Keratinocyte (primary cell): ENCODE measurements around the gene FBXO45. TPM values are rescaled to one million over a fixed set of nuclear protein-coding genes. Genes with fewer than 3 reads are reported as not detected.

Experiments
- DNase-seq: peaks from one replicate; pipeline ENCODE4 v3.0.0-alpha.2; 2011; ENCODE audit warnings: low read depth, missing footprints, low spot score
- FAIRE-seq: peaks from 2 replicates; lab custom pipeline; 2011; peaks lifted over from hg19 to GRCh38; lab: Jason Lieb, UNC
- H2AFZ ChIP-seq: 2 replicates; pipeline ENCODE4 v1.6.0; 2012; ENCODE audit warnings: low read length, control low read depth, inconsistent platforms; ENCODE audit not compliant: control insufficient read depth
- H3K27ac ChIP-seq: 2 replicates; pipeline ENCODE4 v1.5.1; 2011; ENCODE audit warnings: low read length; ENCODE audit not compliant: control insufficient read depth, insufficient read depth
- H3K27me3 ChIP-seq: 3 replicates; pipeline ENCODE4 v1.6.0; 2011; ENCODE audit warnings: low read length; ENCODE audit not compliant: control insufficient read depth, insufficient read depth; ENCODE audit errors: extremely low read depth
- H3K36me3 ChIP-seq, 2 experiments: 2 replicates in 1 of 2; 3 replicates in 1 of 2; pipeline ENCODE4 v1.5.1; 2011; ENCODE audit warnings: low read length in 2 of 2, mild to moderate bottlenecking in 1 of 2; ENCODE audit not compliant: control insufficient read depth in 2 of 2, insufficient read depth in 2 of 2; ENCODE audit errors: extremely low read depth in 1 of 2
- H3K4me1 ChIP-seq: 3 replicates; pipeline ENCODE4 v1.5.1; 2011; ENCODE audit warnings: low read length; ENCODE audit not compliant: control insufficient read depth, insufficient read depth; ENCODE audit errors: extremely low read depth
- H3K4me2 ChIP-seq: 3 replicates; pipeline ENCODE4 v1.6.0; 2011; ENCODE audit warnings: low read depth, low read length; ENCODE audit not compliant: control insufficient read depth, insufficient read depth; ENCODE audit errors: extremely low read depth
- H3K4me3 ChIP-seq, 3 experiments: fragments of 200-600 bp in 1 of 3; sonication (generic) in 1 of 3; 2 replicates in 2 of 3; 3 replicates in 1 of 3; pipeline ENCODE4 v1.5.1; 2011 to 2016; ENCODE audit warnings: low read length in 3 of 3, mild to moderate bottlenecking in 3 of 3, control low read depth in 2 of 3, inconsistent platforms in 1 of 3, low read depth in 1 of 3, mixed read lengths in 1 of 3, mixed run types in 1 of 3, moderate library complexity in 1 of 3; ENCODE audit not compliant: control insufficient read depth in 2 of 3, insufficient read depth in 2 of 3; ENCODE audit errors: extremely low read depth in 1 of 3
- H3K79me2 ChIP-seq: 2 replicates; pipeline ENCODE4 v1.6.0; 2012; ENCODE audit warnings: low read length; ENCODE audit not compliant: control insufficient read depth, insufficient read depth
- H3K9ac ChIP-seq: 3 replicates; pipeline ENCODE4 v1.6.0; 2011; ENCODE audit warnings: low read length; ENCODE audit not compliant: control insufficient read depth, insufficient read depth; ENCODE audit errors: extremely low read depth
- H3K9me1 ChIP-seq: 3 replicates; pipeline ENCODE4 v1.6.0; 2011; ENCODE audit warnings: low read length; ENCODE audit not compliant: control insufficient read depth, insufficient read depth; ENCODE audit errors: extremely low read depth
- H3K9me3 ChIP-seq: 2 replicates; pipeline ENCODE4 v1.5.1; 2012; ENCODE audit warnings: low read depth, low read length; ENCODE audit not compliant: control insufficient read depth
- H4K20me1 ChIP-seq: 3 replicates; pipeline ENCODE4 v1.6.0; 2011; ENCODE audit warnings: low read length; ENCODE audit not compliant: control insufficient read depth, insufficient read depth; ENCODE audit errors: extremely low read depth
- CTCF ChIP-seq, 3 experiments: IDR thresholded peaks in 1 of 3; conservative IDR thresholded peaks in 1 of 3; optimal IDR thresholded peaks in 1 of 3; 2 replicates in 2 of 3; 3 replicates in 1 of 3; pipeline versions ENCODE3 to v1.5.1; 2011; ENCODE audit warnings: low read length in 3 of 3, mild to moderate bottlenecking in 3 of 3, moderate library complexity in 2 of 3, control low read depth in 1 of 3, inconsistent platforms in 1 of 3; ENCODE audit not compliant: insufficient read depth in 2 of 3; ENCODE audit errors: extremely low read depth in 1 of 3
- EZH2 ChIP-seq: IDR thresholded peaks from one replicate; pipeline ENCODE4 v1.6.1; 2012; ENCODE audit warnings: inconsistent platforms, mild to moderate bottlenecking, low read length, moderate library complexity
- dilution Hi-C: fragments of 300-500 bp; cut with MboI; formaldehyde crosslinking; loops from one replicate; pipeline ENCODE4 v1.7.0; 2020; ENCODE audit warnings: low sequenced_read_pairs; ENCODE audit not compliant: extremely low pct_ligation_motif_present
- polyA plus RNA-seq, 5 experiments: library from polyadenylated mRNA; depleted of rRNA in 3 of 5; stranded (reverse) in 3 of 5; stranded (forward) in 1 of 5; unstranded in 1 of 5; fragments of >200 nt; gene quantifications; 1 replicate in 1 of 5; 2 replicates in 3 of 5; 3 replicates in 1 of 5; pipeline versions ENCODE4 v1.2.1 to v1.2.3, GENCODE V29; 2011 to 2012; ENCODE audit warnings: missing spikeins in 2 of 5, low read depth in 1 of 5, low replicate concordance in 1 of 5

The FBXO45 gene
- polyA plus RNA-seq, 1 donor (not counting 4 experiments of a cell fraction or from before 2014, with no cell fraction given), result 17.9 TPM

GRCh38 chr3:196552253-196552652, 16.2 kb upstream of the FBXO45 start:
- H3K4me3 ChIP-seq, result no peak overlapping the region
- dilution Hi-C loops, result no loop called here
- H3K79me2 ChIP-seq, result no peaks in the 10 kb centered on the region
- TF ChIP-seq CTCF (optimal IDR thresholded peaks at IDR 0.05 in 1 of 3, IDR thresholded peaks at IDR 0.05 in 1 of 3, conservative IDR thresholded peaks at IDR 0.05 in 1 of 3; ENCODE audit: extremely low read depth in 1 of 3, insufficient read depth in 2 of 3, low read length in 3 of 3), result no peak
- H3K9ac ChIP-seq, result no peak overlapping the region
- no peak for FAIRE-seq
- H3K27me3 ChIP-seq, result no peaks in the 10 kb centered on the region
- peaks cover 0 to 4% of the 10 kb centered on the region in 2 experiments for H3K36me3 ChIP-seq
- H3K9me1 ChIP-seq, result no peaks in the 10 kb centered on the region
- no peak overlapping the region for H3K4me2 ChIP-seq
- no peak for DNase-seq
- no peaks in the 10 kb centered on the region for H4K20me1 ChIP-seq
- H2AFZ ChIP-seq, result no peak overlapping the region
- no peaks in the 10 kb centered on the region for H3K4me1 ChIP-seq
- no peak overlapping the region for H3K27ac ChIP-seq
- no peaks in the 10 kb centered on the region for H3K9me3 ChIP-seq

GRCh38 chr3:196553551-196553950, 14.9 kb upstream of the FBXO45 start:
- H4K20me1 ChIP-seq, result no peaks in the 10 kb centered on the region
- H3K9me3 ChIP-seq, result no peaks in the 10 kb centered on the region
- H3K9ac ChIP-seq, result no peak overlapping the region
- H3K79me2 ChIP-seq, result no peaks in the 10 kb centered on the region
- peaks cover 0 to 4% of the 10 kb centered on the region in 2 experiments for H3K36me3 ChIP-seq
- FAIRE-seq (no peak), DNase-seq (no peak)
- dilution Hi-C loops, result no loop called here
- H3K4me2 ChIP-seq, result no peak overlapping the region
- H3K4me1 ChIP-seq, result no peaks in the 10 kb centered on the region
- TF ChIP-seq EZH2 (no peak), CTCF (optimal IDR thresholded peaks at IDR 0.05 in 1 of 3, IDR thresholded peaks at IDR 0.05 in 1 of 3, conservative IDR thresholded peaks at IDR 0.05 in 1 of 3; ENCODE audit: extremely low read depth in 1 of 3, insufficient read depth in 2 of 3, low read length in 3 of 3) (no peak)
- H3K9me1 ChIP-seq, result no peaks in the 10 kb centered on the region
- no peak overlapping the region for H2AFZ ChIP-seq
- H3K27ac ChIP-seq, result no peak overlapping the region
- H3K27me3 ChIP-seq, result no peaks in the 10 kb centered on the region
- no peak overlapping the region for H3K4me3 ChIP-seq
